ENCODE data around the gene ZNF121.
"Not testable (repeated sequence)": the region's sequence is repeated elsewhere in the genome, so short reads cannot be mapped to it uniquely, and the experiment has no call there.

ZNF121 gene

DNA sequence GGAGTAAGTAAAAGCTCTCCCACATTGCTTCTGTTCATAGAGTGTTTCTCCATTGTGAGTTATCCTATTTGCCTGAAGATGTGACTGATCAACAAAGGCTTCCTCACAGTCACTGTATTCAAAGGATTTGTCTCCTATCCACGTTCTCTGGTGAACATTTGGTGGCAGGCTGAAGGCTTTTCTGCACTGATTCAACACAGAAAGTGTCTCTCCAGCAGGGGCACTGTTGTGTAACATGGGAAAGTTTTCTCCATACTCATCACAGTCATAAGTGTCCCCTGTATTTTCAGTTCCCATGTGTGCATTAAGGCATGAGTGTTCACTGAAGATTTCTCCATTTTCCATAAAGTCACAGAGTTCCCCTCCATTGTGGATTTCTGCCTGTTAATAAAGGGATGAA lies 17.6 kb downstream of the ZNF121 start:
- H3K36me3 ChIP-seq (ENCODE audit: insufficient read depth, insufficient read length, low read length): peaks cover 86% of the 10 kb centered on the region
- no peaks in the 10 kb centered on the region for H3K27me3 ChIP-seq (ENCODE audit: insufficient read depth, insufficient read length)
- no peaks in the 10 kb centered on the region for H3K4me1 ChIP-seq (ENCODE audit: insufficient read depth, insufficient read length)
- H3K9me3 ChIP-seq (ENCODE audit: insufficient read depth, low read length): peaks cover 80% of the 10 kb centered on the region
- DNase-seq (ENCODE audit: low read depth, low spot score): no peak
- no peak overlapping the region for H3K4me3 ChIP-seq (ENCODE audit: insufficient read length, low read depth)
- TF ChIP-seq SUZ12 (IDR thresholded peaks at IDR 0.05; ENCODE audit: extremely low read depth, insufficient read depth, insufficient read length): no peak
- TF ChIP-seq ZNF274 (IDR thresholded peaks at IDR 0.05; ENCODE audit: low read depth, low read length): no peak
- no peak for TF ChIP-seq YY1 (IDR thresholded peaks at IDR 0.05; ENCODE audit: insufficient read depth, insufficient read length)
- H3K9ac ChIP-seq (ENCODE audit: insufficient read length, low read depth): no peak overlapping the region

DNA sequence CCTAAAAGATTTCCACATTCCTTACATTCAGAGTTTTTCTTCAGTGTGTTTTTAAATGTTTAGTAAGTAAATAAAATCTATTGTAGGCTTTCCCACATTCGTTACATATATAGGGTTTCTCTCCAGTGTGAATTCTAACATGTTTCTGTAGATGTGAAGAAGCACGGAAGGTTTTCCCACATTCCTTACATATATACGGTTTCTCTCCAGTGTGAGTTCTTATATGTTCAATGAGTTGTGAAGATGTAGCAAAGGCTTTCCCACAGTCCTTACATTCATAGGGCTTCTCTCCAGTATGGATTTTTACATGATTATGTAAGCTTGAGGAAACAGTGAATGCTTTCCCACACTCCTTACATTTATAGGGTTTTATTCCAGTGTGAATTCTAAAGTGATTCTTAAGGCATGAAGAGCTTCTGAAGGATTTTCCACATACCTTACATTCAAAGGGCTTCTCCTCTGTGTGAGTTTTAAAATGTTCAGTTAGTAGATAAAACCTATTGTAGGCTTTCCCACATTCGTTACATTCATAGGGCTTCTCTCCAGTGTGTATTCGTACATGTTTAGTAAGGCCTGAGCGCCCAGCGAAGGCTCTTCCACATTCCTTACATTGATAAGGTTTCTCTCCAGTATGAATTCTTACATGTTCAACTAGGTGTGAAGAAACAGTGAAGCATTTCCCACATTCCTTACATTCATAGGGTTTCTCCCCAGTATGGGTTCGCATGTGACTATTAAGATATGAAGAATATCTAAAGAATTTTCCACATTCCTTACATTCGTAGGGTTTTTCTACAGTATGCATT lies 18.2 kb downstream of the ZNF121 start:
- no peak for DNase-seq (ENCODE audit: low read depth, low spot score)
- peaks cover 92% of the 10 kb centered on the region for H3K36me3 ChIP-seq (ENCODE audit: insufficient read depth, insufficient read length, low read length)
- TF ChIP-seq SUZ12 (IDR thresholded peaks at IDR 0.05; ENCODE audit: extremely low read depth, insufficient read depth, insufficient read length) (no peak), ZNF274 (IDR thresholded peaks at IDR 0.05; ENCODE audit: low read depth, low read length) (peak; percentile 73), YY1 (IDR thresholded peaks at IDR 0.05; ENCODE audit: insufficient read depth, insufficient read length) (no peak)
- H3K4me3 ChIP-seq (ENCODE audit: insufficient read length, low read depth): no peak overlapping the region
- no peaks in the 10 kb centered on the region for H3K27me3 ChIP-seq (ENCODE audit: insufficient read depth, insufficient read length)
- no peaks in the 10 kb centered on the region for H3K4me1 ChIP-seq (ENCODE audit: insufficient read depth, insufficient read length)
- peaks cover 74% of the 10 kb centered on the region for H3K9me3 ChIP-seq (ENCODE audit: insufficient read depth, low read length)
- H3K9ac ChIP-seq (ENCODE audit: insufficient read length, low read depth): no peak overlapping the region

DNA sequence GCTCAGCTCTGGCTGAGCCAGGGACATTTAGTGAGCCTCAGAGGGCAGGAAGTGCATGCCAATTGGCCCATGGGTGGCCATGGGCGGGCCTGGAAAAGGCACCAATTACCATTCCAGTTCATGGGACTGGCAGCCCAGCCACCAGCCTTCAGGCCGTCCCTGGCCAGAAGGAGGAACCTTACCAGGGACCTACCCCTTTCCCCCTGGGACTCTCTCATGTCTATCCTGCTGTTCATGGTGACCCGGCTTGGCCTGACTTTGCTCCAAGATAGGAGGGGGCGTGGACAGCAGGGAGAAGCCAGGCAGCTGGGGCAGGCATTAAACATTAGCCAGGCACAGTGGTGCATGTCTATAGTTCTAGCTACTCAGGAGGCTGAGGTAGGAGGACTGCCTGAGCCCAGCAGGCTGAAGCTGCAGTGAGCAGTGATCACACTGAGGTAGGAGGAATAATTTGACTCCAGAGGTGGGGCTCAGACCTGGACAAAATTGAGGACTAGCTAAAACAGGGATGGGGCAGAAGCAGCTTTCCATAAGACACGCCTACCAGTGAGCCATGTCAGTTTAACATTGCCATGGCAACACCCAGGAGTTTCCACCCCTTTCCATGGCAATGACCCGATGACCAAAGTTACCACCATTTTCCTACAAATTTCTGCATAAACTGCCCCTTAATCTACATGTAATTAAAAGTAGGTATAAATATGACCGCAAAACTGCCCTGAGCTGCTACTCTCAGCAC lies 31.6 kb downstream of the ZNF121 start:
- H3K4me3 ChIP-seq (ENCODE audit: insufficient read length, low read depth): no peak overlapping the region
- H3K9ac ChIP-seq (ENCODE audit: insufficient read length, low read depth): no peak overlapping the region
- H3K36me3 ChIP-seq (ENCODE audit: insufficient read depth, insufficient read length, low read length): no peaks in the 10 kb centered on the region
- no peaks in the 10 kb centered on the region for H3K4me1 ChIP-seq (ENCODE audit: insufficient read depth, insufficient read length)
- DNase-seq (ENCODE audit: low read depth, low spot score): no peak
- TF ChIP-seq YY1 (IDR thresholded peaks at IDR 0.05; ENCODE audit: insufficient read depth, insufficient read length): no peak
- no peak for TF ChIP-seq ZNF274 (IDR thresholded peaks at IDR 0.05; ENCODE audit: low read depth, low read length)
- no peak for TF ChIP-seq SUZ12 (IDR thresholded peaks at IDR 0.05; ENCODE audit: extremely low read depth, insufficient read depth, insufficient read length)
- H3K9me3 ChIP-seq (ENCODE audit: insufficient read depth, low read length): peaks cover 24% of the 10 kb centered on the region; the same call in 1 of the 2 replicates
- no peaks in the 10 kb centered on the region for H3K27me3 ChIP-seq (ENCODE audit: insufficient read depth, insufficient read length)

DNA sequence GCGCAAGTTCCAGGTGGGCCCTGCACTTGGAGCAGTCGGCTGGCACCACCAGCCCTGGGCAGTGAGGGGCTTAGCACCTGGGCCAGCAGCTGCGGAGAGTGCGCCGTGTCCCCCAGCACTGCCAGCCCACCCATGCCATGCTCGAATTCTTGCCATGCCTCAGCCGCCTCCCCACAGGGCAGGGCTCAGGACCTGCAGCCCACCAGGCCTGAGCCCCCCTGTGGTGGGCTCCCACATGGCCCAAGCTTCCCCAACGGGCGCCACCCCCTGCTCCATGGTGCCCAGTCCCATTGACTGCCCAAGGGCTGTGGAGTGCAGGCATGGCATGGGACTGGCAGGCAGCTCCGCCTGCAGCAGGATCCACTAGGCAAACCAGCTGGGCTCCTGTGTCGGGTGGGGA lies 36.4 kb downstream of the ZNF121 start:
- peaks cover 36% of the 10 kb centered on the region; the same call in 1 of the 2 replicates for H3K9me3 ChIP-seq (ENCODE audit: insufficient read depth, low read length)
- H3K9ac ChIP-seq (ENCODE audit: insufficient read length, low read depth): no peak overlapping the region
- no peaks in the 10 kb centered on the region for H3K27me3 ChIP-seq (ENCODE audit: insufficient read depth, insufficient read length)
- H3K36me3 ChIP-seq (ENCODE audit: insufficient read depth, insufficient read length, low read length): no peaks in the 10 kb centered on the region
- no peaks in the 10 kb centered on the region for H3K4me1 ChIP-seq (ENCODE audit: insufficient read depth, insufficient read length)
- H3K4me3 ChIP-seq (ENCODE audit: insufficient read length, low read depth): no peak overlapping the region
- TF ChIP-seq YY1 (IDR thresholded peaks at IDR 0.05; ENCODE audit: insufficient read depth, insufficient read length) (no peak), SUZ12 (IDR thresholded peaks at IDR 0.05; ENCODE audit: extremely low read depth, insufficient read depth, insufficient read length) (no peak), ZNF274 (IDR thresholded peaks at IDR 0.05; ENCODE audit: low read depth, low read length) (no peak)
- DNase-seq (ENCODE audit: low read depth, low spot score): no peak

DNA sequence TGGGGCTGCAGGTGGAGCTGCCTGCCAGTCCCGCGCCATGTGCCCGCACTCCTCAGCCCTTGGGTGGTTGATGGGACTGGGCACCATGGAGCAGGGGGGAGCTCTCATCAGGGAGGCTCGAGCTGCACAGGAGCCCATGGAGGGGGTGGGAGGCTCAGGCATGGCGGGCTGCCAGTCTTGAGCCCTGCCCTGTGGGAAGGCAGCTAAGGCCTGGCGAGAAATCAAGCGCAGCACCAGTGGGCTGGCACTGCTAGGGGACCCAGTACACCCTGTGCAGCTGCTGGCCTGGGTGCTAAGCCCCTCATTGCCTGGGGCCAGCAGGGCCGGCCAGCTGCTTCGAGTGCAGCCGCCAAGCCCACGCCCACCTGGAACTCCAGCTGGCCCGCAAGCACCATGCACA lies 43.0 kb downstream of the ZNF121 start:
- H3K4me3 ChIP-seq (ENCODE audit: insufficient read length, low read depth); H3K9ac ChIP-seq (ENCODE audit: insufficient read length, low read depth); H3K27me3 ChIP-seq (ENCODE audit: insufficient read depth, insufficient read length); H3K4me1 ChIP-seq (ENCODE audit: insufficient read depth, insufficient read length); DNase-seq (ENCODE audit: low read depth, low spot score); H3K36me3 ChIP-seq (ENCODE audit: insufficient read depth, insufficient read length, low read length): not testable (repeated sequence)
- H3K9me3 ChIP-seq (ENCODE audit: insufficient read depth, low read length): peaks cover 31% of the 10 kb centered on the region; the same call in 1 of the 2 replicates

DNA sequence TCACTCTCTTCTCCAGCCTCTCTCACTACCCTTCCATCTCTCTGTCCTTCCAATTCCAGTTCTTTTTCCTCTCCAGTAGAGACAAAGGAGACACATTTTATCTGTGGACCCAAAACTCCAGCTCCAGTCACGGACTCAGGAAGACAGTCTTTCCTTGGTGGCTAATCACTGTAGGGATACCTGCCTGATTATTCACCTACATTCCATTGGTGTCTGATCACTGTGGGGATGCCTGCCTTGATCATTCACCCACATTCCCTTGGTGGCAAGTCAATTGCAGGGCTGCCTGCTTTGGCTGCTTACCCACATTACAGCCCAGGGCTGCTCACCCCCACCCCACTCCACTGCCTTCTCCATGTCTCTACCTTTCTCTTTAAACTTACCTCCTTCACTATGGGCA lies 44.4 kb downstream of the ZNF121 start:
- not testable (repeated sequence) for DNase-seq (ENCODE audit: low read depth, low spot score); H3K4me3 ChIP-seq (ENCODE audit: insufficient read length, low read depth)
- peaks cover 42% of the 10 kb centered on the region; the same call in 1 of the 2 replicates for H3K9me3 ChIP-seq (ENCODE audit: insufficient read depth, low read length)

DNA sequence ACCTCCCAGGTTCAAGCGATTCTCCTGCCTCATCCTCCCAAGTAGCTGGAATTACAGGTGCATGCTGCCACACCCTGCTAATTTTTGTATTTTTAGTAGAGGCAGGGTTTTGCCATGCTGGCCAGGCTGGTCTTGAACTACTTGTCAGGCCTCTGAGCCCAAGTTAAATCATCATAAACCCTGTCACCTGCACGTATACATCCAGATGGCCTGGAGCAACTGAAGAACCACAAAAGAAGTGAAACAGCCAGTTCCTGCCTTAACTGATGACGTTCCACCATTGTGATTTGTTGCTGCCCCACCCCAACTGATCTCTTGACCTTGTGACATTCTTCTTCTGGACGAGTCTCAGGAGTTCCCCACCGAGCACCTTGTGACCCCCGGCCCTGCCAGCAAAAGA lies 45.1 kb downstream of the ZNF121 start:
- H3K27me3 ChIP-seq (ENCODE audit: insufficient read depth, insufficient read length); H3K4me1 ChIP-seq (ENCODE audit: insufficient read depth, insufficient read length); DNase-seq (ENCODE audit: low read depth, low spot score): not testable (repeated sequence)
- H3K4me3 ChIP-seq (ENCODE audit: insufficient read length, low read depth): peak overlapping the region; percentile 81
- H3K9ac ChIP-seq (ENCODE audit: insufficient read length, low read depth): peak overlapping the region; percentile 91
- H3K36me3 ChIP-seq (ENCODE audit: insufficient read depth, insufficient read length, low read length): peaks cover 27% of the 10 kb centered on the region
- peaks cover 49% of the 10 kb centered on the region for H3K9me3 ChIP-seq (ENCODE audit: insufficient read depth, low read length)

More for the DNA sequence above, 44.4 kb downstream of the ZNF121 start:
- H3K36me3 ChIP-seq (ENCODE audit: insufficient read depth, insufficient read length, low read length): peaks cover 19% of the 10 kb centered on the region
- H3K4me1 ChIP-seq (ENCODE audit: insufficient read depth, insufficient read length); H3K9ac ChIP-seq (ENCODE audit: insufficient read length, low read depth); H3K27me3 ChIP-seq (ENCODE audit: insufficient read depth, insufficient read length): not testable (repeated sequence)

Data from NT2/D1 (cell line).